K562 (cell line): Measurements from ENCODE around the gene CCR5AS.

ENCODE experiments used
- ATAC-seq: fragments of 200-7000 bp; cut with Tn5 transposase; 3 replicates; pipeline ENCODE4 v1.9.1; 2020; ENCODE audit warnings: moderate library complexity
- BruUV-seq: library from RNA; stranded (reverse); fragments of 400-500 nt; replicated peaks from 2 replicates; lab custom pipeline; 2021; lab: Mats Ljungman, UMichigan
- CTCF ChIA-PET: fragments of 300-600 bp; formaldehyde crosslinking; extraction: SDS; loops from one replicate; lab custom pipeline; 2021; ENCODE audit warnings: low intra/inter-chr PET ratio; lab: Yijun Ruan, JAX
- POLR2A ChIA-PET: fragments of 300-600, 350-650 bp; sonication (Branson Sonifier 250); formaldehyde crosslinking; extraction: SDS; loops from one replicate; lab custom pipeline; 2021; ENCODE audit warnings: antibody characterized with exemption, inconsistent platforms; lab: Yijun Ruan, JAX
- DNase-seq, 4 experiments: peaks; one replicate each; pipeline versions ENCODE4 v3.0.0 to v3.0.0-alpha.2; 2011 to 2018; ENCODE audit warnings: low spot score in 3 of 4, mixed read lengths in 3 of 4; ENCODE audit errors: extremely low read depth in 1 of 4
- FAIRE-seq: peaks from 2 replicates; lab custom pipeline; 2011; peaks lifted over from hg19 to GRCh38; lab: Jason Lieb, UNC
- H2AFZ ChIP-seq: 2 replicates; pipeline ENCODE4 v1.6.0; 2011; ENCODE audit warnings: low read depth, low read length, control low read depth, inconsistent platforms
- H3K27ac ChIP-seq: fragments of 200-600 bp; 3 replicates; pipeline ENCODE4 v1.8.0; 2011; ENCODE audit warnings: low read depth, mild to moderate bottlenecking, control low read depth, inconsistent platforms, low read length, moderate library complexity, mixed read lengths; ENCODE audit errors: extremely low read depth
- H3K27me3 ChIP-seq, 2 experiments: fragments of 300-600 bp in 1 of 2; 2 replicates in 1 of 2; 3 replicates in 1 of 2; pipeline versions ENCODE4 v1.6.0 to v1.8.0; 2011; ENCODE audit warnings: inconsistent platforms in 2 of 2, low read length in 2 of 2, mild to moderate bottlenecking in 1 of 2, mixed read lengths in 1 of 2, moderate library complexity in 1 of 2; ENCODE audit not compliant: control insufficient read depth in 2 of 2, insufficient read depth in 2 of 2
- H3K36me3 ChIP-seq: fragments of 300-600 bp; 3 replicates; pipeline ENCODE4 v1.8.0; 2011; ENCODE audit warnings: mild to moderate bottlenecking, low read length, inconsistent platforms; ENCODE audit not compliant: control insufficient read depth, insufficient read depth
- H3K4me1 ChIP-seq, 2 experiments: fragments of 200-600 bp in 1 of 2; replicated peaks in 1 of 2; 2 replicates in 1 of 2; 3 replicates in 1 of 2; pipeline versions ENCODE4 v1.5.1 to v1.8.0; 2011; ENCODE audit warnings: inconsistent platforms in 2 of 2, low read length in 2 of 2, mild to moderate bottlenecking in 1 of 2, mixed read lengths in 1 of 2, moderate library complexity in 1 of 2; ENCODE audit not compliant: control insufficient read depth in 2 of 2, insufficient read depth in 2 of 2
- H3K4me2 ChIP-seq: 2 replicates; pipeline ENCODE4 v1.6.1; 2011; ENCODE audit warnings: low read length, control low read depth, inconsistent platforms, mixed read lengths; ENCODE audit not compliant: insufficient read depth
- H3K4me3 ChIP-seq: fragments of 200-600 bp; sonication (generic), shearing (Covaris generic); 2 replicates; pipeline ENCODE4 v1.5.1; 2016; ENCODE audit warnings: control low read depth, inconsistent platforms
- H3K79me2 ChIP-seq: fragments of 200-600 bp; 3 replicates; pipeline ENCODE4 v1.8.0; 2011; ENCODE audit warnings: low read length, inconsistent platforms; ENCODE audit not compliant: control insufficient read depth, insufficient read depth
- H3K9ac ChIP-seq, 2 experiments: 2 replicates each; pipeline versions ENCODE4 v1.6.0 to v1.6.1; 2011; ENCODE audit warnings: low read depth in 2 of 2, low read length in 2 of 2, control low read depth in 1 of 2, inconsistent platforms in 1 of 2, mild to moderate bottlenecking in 1 of 2, mixed read lengths in 1 of 2; ENCODE audit not compliant: insufficient read depth in 1 of 2
- H3K9me1 ChIP-seq: one replicate; pipeline ENCODE4 v1.6.0; 2011; ENCODE audit warnings: inconsistent platforms, mild to moderate bottlenecking, low read length, moderate library complexity; ENCODE audit not compliant: control insufficient read depth, insufficient read depth
- H3K9me3 ChIP-seq: replicated peaks from 2 replicates; pipeline ENCODE4 v1.5.1; 2011; ENCODE audit warnings: low read depth, low read length, inconsistent platforms; ENCODE audit not compliant: control insufficient read depth, insufficient read depth
- H4K20me1 ChIP-seq: replicated peaks from 2 replicates; pipeline ENCODE4 v1.6.1; 2011; ENCODE audit warnings: low read length, inconsistent platforms, mixed read lengths; ENCODE audit not compliant: control insufficient read depth, insufficient read depth
- BHLHE40 ChIP-seq: IDR thresholded peaks from 2 replicates; pipeline ENCODE4 v1.6.1; 2011; ENCODE audit warnings: low read length, improper control_type of control experiment
- CBX2 ChIP-seq: fragments of 200-600 bp; sonication (generic); IDR thresholded peaks from one replicate; pipeline ENCODE4 v1.6.1; 2012; ENCODE audit warnings: mild to moderate bottlenecking, low read length, inconsistent platforms; ENCODE audit not compliant: insufficient read depth, poor library complexity, severe bottlenecking
- HDAC8 ChIP-seq: fragments of 450-650 bp; IDR thresholded peaks from 2 replicates; pipeline ENCODE4 v1.6.1; 2016; ENCODE audit warnings: mild to moderate bottlenecking, missing genetic modification characterization, moderate library complexity, missing compliant biosample characterization
- ZNF140 ChIP-seq: fragments of 250-450 bp; sonication (Bioruptor Pico); IDR thresholded peaks from 2 replicates; pipeline ENCODE4 v1.8.0; 2021; ENCODE audit warnings: moderate library complexity, mild to moderate bottlenecking, inconsistent platforms
- ZNF584 ChIP-seq: fragments of 200-800 bp; sonication (Bioruptor generic); IDR thresholded peaks from 2 replicates; pipeline ENCODE4 v1.6.1; 2016; ENCODE audit warnings: low read depth, mild to moderate bottlenecking, missing genetic modification characterization, missing compliant biosample characterization
- ZNF589 ChIP-seq: fragments of 200-800 bp; sonication (Bioruptor generic); IDR thresholded peaks from 2 replicates; pipeline ENCODE4 v1.6.1; 2016; ENCODE audit warnings: low read depth, missing genetic modification characterization, missing compliant biosample characterization
- WGBS: fragments of 100-300 bp; shearing (Covaris generic); methylation state at CpG from one replicate; pipeline ENCODE4 v1.1.6; 2016; ENCODE audit warnings: low coverage, mixed read lengths; ENCODE audit not compliant: insufficient coverage; ENCODE audit errors: missing lambda C conversion rate; 5-methylcytosine and 5-hydroxymethylcytosine counted together
- in situ Hi-C: fragments of 300-500 bp; cut with MboI; formaldehyde crosslinking; loops from 4 replicates; pipeline ENCODE4 v1.15.0; 2018; ENCODE audit warnings: inconsistent platforms, mixed read lengths
- intact Hi-C: fragments of 100-400 bp; cut with micrococcal nuclease; formaldehyde crosslinking; loops from 2 replicates; pipeline ENCODE4 v1.14.2; 2022

CCR5AS gene

DNA sequence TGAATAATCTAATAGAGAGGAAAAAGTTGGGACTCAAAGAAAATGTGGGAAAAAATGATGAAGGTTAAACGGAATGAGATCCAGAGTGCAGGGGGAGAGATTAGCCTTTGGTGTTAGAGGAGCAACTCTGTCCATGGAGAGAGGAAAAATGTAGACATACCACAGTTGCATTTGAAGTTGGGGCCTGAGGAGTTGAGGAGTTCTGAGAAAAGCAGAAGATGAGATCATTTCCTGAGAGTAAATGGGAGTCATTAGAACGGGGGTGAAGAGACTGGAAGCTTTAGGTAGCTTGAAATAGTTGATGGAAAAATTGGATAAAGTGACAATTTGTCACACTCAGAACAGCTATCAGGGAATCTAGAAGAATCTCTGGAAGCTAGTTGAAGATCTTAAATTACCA is 7.3 kb downstream of the CCR5AS start (continued):
- TF ChIP-seq CBX2: no peak
- TF ChIP-seq ZNF584 (CRISPR knock-in tag): 0 out of 2 replicates have a peak, but pooled peaks have one; percentile 39
- TF ChIP-seq, all 486 proteins: peak for 11

GRCh38 chr3:46399098-46399497 is 7.8 kb downstream of the CCR5AS start:
- Histone ChIP-seq H3K4me3 (no peak overlapping the region), H3K9ac (no peak overlapping the region), H3K9me1 (no peaks in the 10 kb centered on the region), H3K36me3 (no peaks in the 10 kb centered on the region), H3K4me1 (peaks cover 10 to 38% of the 10 kb centered on the region in 2 experiments), H2AFZ (no peak overlapping the region), H3K4me2 (no peak overlapping the region; the same call in 1 of the 2 replicates), H3K27me3 (peaks cover 0 to 16% of the 10 kb centered on the region in 2 experiments; a peak in 2 of 5 replicates), H4K20me1 (no peaks in the 10 kb centered on the region), H3K79me2 (no peaks in the 10 kb centered on the region), H3K27ac (no peak overlapping the region), H3K9me3 (no peaks in the 10 kb centered on the region)
- 0 out of 2 replicates have a peak, but pooled peaks have one; percentile 21 for TF ChIP-seq HDAC8 (tag)
- TF ChIP-seq ZNF589 (CRISPR knock-in tag): 0 out of 2 replicates have a peak, but pooled peaks have one; percentile 24
- 0 out of 2 replicates have a peak, but pooled peaks have one; percentile 9 for TF ChIP-seq BHLHE40
- no peak for TF ChIP-seq ZNF140 (CRISPR knock-in tag)
- intact Hi-C loops (no loop called here), in situ Hi-C loops (no loop called here)
- ChIA-PET CTCF (no interaction called here), POLR2A (interaction anchor here (1.0 to 1.7 kb wide), 5 partner anchors 8 to 205 kb away, joined by 4 to 7 read pairs (median 6); partner anchors contain the start of genes CCR5AS and CCRL2)
- FAIRE-seq: no peak
- no TSS peak for BruUV-seq
- no peak for DNase-seq
- 34% methylated on average over 2 of the region's 2 CpGs for WGBS
- no peak for ATAC-seq
